ENCODE measurements around the gene HCK.

DNA sequence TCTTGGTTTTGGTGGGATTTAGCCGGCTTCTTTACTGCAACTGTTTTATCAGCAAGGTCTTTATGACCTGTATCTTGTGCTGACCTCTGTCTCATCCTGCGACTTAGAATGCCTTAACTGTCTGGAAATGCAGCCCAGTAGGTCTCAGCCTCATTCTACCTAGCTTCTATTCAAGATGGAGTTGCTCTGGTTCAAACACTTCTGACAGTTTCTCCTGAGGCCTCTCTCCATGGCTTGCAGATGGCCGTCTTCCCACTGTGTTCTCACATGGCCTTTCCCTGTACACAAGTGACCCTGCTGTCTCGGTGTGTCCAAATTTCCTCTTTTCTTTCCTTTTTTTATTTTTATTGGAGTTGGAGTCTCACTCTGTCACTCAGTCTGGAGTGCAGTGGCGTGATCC, 46.0 kb upstream of the HCK start:
- TF ChIP-seq, protein P1, sequence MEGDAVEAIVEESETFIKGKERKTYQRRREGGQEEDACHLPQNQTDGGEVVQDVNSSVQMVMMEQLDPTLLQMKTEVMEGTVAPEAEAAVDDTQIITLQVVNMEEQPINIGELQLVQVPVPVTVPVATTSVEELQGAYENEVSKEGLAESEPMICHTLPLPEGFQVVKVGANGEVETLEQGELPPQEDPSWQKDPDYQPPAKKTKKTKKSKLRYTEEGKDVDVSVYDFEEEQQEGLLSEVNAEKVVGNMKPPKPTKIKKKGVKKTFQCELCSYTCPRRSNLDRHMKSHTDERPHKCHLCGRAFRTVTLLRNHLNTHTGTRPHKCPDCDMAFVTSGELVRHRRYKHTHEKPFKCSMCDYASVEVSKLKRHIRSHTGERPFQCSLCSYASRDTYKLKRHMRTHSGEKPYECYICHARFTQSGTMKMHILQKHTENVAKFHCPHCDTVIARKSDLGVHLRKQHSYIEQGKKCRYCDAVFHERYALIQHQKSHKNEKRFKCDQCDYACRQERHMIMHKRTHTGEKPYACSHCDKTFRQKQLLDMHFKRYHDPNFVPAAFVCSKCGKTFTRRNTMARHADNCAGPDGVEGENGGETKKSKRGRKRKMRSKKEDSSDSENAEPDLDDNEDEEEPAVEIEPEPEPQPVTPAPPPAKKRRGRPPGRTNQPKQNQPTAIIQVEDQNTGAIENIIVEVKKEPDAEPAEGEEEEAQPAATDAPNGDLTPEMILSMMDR (IDR thresholded peaks at IDR 0.05): no peak
- TF ChIP-seq POLR2A (IDR thresholded peaks at IDR 0.05): no peak

Measured in gastroesophageal sphincter (tissue), 3 donors.